Measurements from ENCODE around the gene GPR179.

GPR179 gene

DNA sequence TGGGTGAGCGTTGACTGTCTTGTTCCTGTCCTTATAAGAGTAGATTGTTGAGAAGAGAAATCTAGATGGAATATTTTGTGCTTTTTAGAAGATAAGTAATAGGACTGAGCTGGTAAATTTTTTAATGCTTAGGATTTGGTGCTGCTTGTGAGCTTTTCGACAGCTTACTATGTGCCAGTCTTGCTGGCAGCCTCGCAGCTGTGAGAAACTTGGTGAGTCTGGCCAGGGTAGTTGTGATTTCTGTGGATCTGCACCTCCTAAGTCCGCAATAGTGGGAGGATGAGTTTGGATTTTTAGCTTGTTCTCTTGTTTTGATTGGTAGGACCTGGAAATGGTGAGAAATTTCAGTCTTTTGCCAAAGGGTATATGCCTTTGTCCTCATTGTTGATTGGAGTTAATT lies 11.5 kb upstream of the GPR179 start:
- H3K36me3 ChIP-seq (ENCODE audit: control insufficient read depth, insufficient read depth, low read length): no peaks in the 10 kb centered on the region
- no peak overlapping the region for H3K27ac ChIP-seq (ENCODE audit: low read depth, low read length)
- no peak overlapping the region for H3K9ac ChIP-seq (ENCODE audit: low read depth, low read length)
- no peak overlapping the region for H3K4me3 ChIP-seq (ENCODE audit: low read depth, low read length)
- no peaks in the 10 kb centered on the region for H3K9me3 ChIP-seq (ENCODE audit: control insufficient read depth, insufficient read depth, low read length)
- no peaks in the 10 kb centered on the region; the same call in 1 of the 2 replicates for H3K27me3 ChIP-seq (ENCODE audit: control insufficient read depth, insufficient read depth, low read length)
- peaks cover 26% of the 10 kb centered on the region for H3K4me1 ChIP-seq (ENCODE audit: control insufficient read depth, insufficient read depth, low read length)

- no peaks in the 10 kb centered on the region for H3K9me3 ChIP-seq (ENCODE audit: control insufficient read depth, insufficient read depth, low read length)
- no peak overlapping the region for H3K27ac ChIP-seq (ENCODE audit: low read depth, low read length)
- H3K9ac ChIP-seq (ENCODE audit: low read depth, low read length): no peak overlapping the region
- peaks cover 31% of the 10 kb centered on the region for H3K4me1 ChIP-seq (ENCODE audit: control insufficient read depth, insufficient read depth, low read length)
- no peaks in the 10 kb centered on the region for H3K36me3 ChIP-seq (ENCODE audit: control insufficient read depth, insufficient read depth, low read length)
- H3K4me3 ChIP-seq (ENCODE audit: low read depth, low read length): no peak overlapping the region
- H3K27me3 ChIP-seq (ENCODE audit: control insufficient read depth, insufficient read depth, low read length): no peaks in the 10 kb centered on the region; the same call in 1 of the 2 replicates
These were observed 10.7 kb upstream of the GPR179 start for GRCh38 chr17:38354466-38354865.

GRCh38 chr17:38353668-38354067 lies 9.9 kb upstream of the GPR179 start:
- H3K27me3 ChIP-seq (ENCODE audit: control insufficient read depth, insufficient read depth, low read length): no peaks in the 10 kb centered on the region; the same call in 1 of the 2 replicates
- peaks cover 31% of the 10 kb centered on the region for H3K4me1 ChIP-seq (ENCODE audit: control insufficient read depth, insufficient read depth, low read length)
- no peak overlapping the region; the same call in 1 of the 2 replicates for H3K4me3 ChIP-seq (ENCODE audit: low read depth, low read length)
- H3K27ac ChIP-seq (ENCODE audit: low read depth, low read length): no peak overlapping the region
- no peak overlapping the region for H3K9ac ChIP-seq (ENCODE audit: low read depth, low read length)
- H3K9me3 ChIP-seq (ENCODE audit: control insufficient read depth, insufficient read depth, low read length): no peaks in the 10 kb centered on the region
- H3K36me3 ChIP-seq (ENCODE audit: control insufficient read depth, insufficient read depth, low read length): no peaks in the 10 kb centered on the region

- Histone ChIP-seq H3K4me1 (ENCODE audit: control insufficient read depth, insufficient read depth, low read length) (peaks cover 25% of the 10 kb centered on the region), H3K9ac (ENCODE audit: low read depth, low read length) (no peak overlapping the region), H3K36me3 (ENCODE audit: control insufficient read depth, insufficient read depth, low read length) (no peaks in the 10 kb centered on the region), H3K27ac (ENCODE audit: low read depth, low read length) (no peak overlapping the region), H3K9me3 (ENCODE audit: control insufficient read depth, insufficient read depth, low read length) (no peaks in the 10 kb centered on the region), H3K27me3 (ENCODE audit: control insufficient read depth, insufficient read depth, low read length) (no peaks in the 10 kb centered on the region; the same call in 1 of the 2 replicates), H3K4me3 (ENCODE audit: low read depth, low read length) (peak overlapping the region; percentile 69)
These were observed 9.4 kb upstream of the GPR179 start for GRCh38 chr17:38353086-38353604.

GRCh38 chr17:38352245-38353085 lies 8.7 kb upstream of the GPR179 start:
- H3K9ac ChIP-seq (ENCODE audit: low read depth, low read length): no peak overlapping the region
- H3K9me3 ChIP-seq (ENCODE audit: control insufficient read depth, insufficient read depth, low read length): no peaks in the 10 kb centered on the region
- H3K4me1 ChIP-seq (ENCODE audit: control insufficient read depth, insufficient read depth, low read length): peaks cover 25% of the 10 kb centered on the region
- no peaks in the 10 kb centered on the region; the same call in 1 of the 2 replicates for H3K27me3 ChIP-seq (ENCODE audit: control insufficient read depth, insufficient read depth, low read length)
- no peaks in the 10 kb centered on the region for H3K36me3 ChIP-seq (ENCODE audit: control insufficient read depth, insufficient read depth, low read length)
- peak overlapping the region; percentile 43 for H3K27ac ChIP-seq (ENCODE audit: low read depth, low read length)
- peak overlapping the region; percentile 69 for H3K4me3 ChIP-seq (ENCODE audit: low read depth, low read length)

DNA sequence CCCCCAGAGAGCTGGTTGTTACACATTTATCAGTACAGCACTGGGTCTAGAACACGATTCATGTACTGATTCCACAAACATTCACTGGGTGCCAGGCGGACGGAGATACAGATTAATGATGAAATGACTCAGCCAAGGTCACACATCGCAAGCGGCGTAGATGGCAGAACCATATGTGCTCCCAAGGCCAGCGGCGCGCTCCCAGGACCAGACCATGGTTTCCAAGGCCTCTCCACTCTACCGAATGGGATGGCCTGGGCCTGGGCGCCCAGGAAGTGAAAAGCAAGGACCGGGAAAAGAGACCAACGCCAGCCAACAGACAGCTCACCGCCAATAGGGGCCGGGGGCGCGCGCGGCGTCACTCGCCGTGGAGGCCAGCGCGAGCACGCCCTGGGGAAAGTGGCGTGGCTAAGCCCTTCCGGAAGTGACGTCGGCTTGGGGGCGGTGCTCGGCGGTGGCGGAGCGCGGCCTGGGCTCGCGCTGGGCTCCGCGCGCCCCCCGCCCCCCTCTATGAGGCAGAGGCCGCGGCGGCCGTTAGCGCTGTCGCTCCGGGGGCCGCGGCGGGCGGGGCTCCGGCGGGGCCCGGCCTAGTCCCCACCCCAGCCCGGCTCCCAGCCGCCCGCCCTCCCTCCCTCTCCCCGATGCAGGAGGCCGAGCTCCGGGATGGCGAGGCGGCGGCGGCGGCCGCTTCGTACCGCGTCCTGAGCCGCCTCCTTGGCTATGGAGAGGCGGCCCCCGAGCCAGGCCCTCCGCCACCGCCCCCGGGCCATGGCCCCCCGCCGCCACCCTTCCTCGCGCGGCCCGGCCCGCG lies 7.9 kb upstream of the GPR179 start, which contains the start of gene SOCS7:
TSS of gene SOCS7 (plus strand) at position 433 of the 811 bp plus-strand sequence. CDS start at position 642, 209 bp downstream.
- Histone ChIP-seq H3K27me3 (ENCODE audit: control insufficient read depth, insufficient read depth, low read length) (no peaks in the 10 kb centered on the region; the same call in 1 of the 2 replicates), H3K36me3 (ENCODE audit: control insufficient read depth, insufficient read depth, low read length) (no peaks in the 10 kb centered on the region), H3K4me1 (ENCODE audit: control insufficient read depth, insufficient read depth, low read length) (peaks cover 25% of the 10 kb centered on the region), H3K4me3 (ENCODE audit: low read depth, low read length) (peak within 1 kb of the TSS; percentile 69), H3K9me3 (ENCODE audit: control insufficient read depth, insufficient read depth, low read length) (no peaks in the 10 kb centered on the region), H3K9ac (ENCODE audit: low read depth, low read length) (peak within 1 kb of the TSS; percentile 31), H3K27ac (ENCODE audit: low read depth, low read length) (peak within 1 kb of the TSS; percentile 44)

- Histone ChIP-seq H3K4me1 (ENCODE audit: control insufficient read depth, insufficient read depth, low read length) (peaks cover 21% of the 10 kb centered on the region), H3K9ac (ENCODE audit: low read depth, low read length) (no peak overlapping the region)
These were observed 6.3 kb upstream of the GPR179 start for GRCh38 chr17:38350035-38350434.

GRCh38 chr17:38349097-38349730 lies 5.5 kb upstream of the GPR179 start:
- Histone ChIP-seq H3K9me3 (ENCODE audit: control insufficient read depth, insufficient read depth, low read length) (no peaks in the 10 kb centered on the region), H3K9ac (ENCODE audit: low read depth, low read length) (no peak overlapping the region), H3K4me1 (ENCODE audit: control insufficient read depth, insufficient read depth, low read length) (peaks cover 20% of the 10 kb centered on the region), H3K27ac (ENCODE audit: low read depth, low read length) (no peak overlapping the region), H3K4me3 (ENCODE audit: low read depth, low read length) (no peak overlapping the region), H3K27me3 (ENCODE audit: control insufficient read depth, insufficient read depth, low read length) (no peaks in the 10 kb centered on the region; the same call in 1 of the 2 replicates), H3K36me3 (ENCODE audit: control insufficient read depth, insufficient read depth, low read length) (no peaks in the 10 kb centered on the region)

More at GRCh38 chr17:38350035-38350434, 6.3 kb upstream of the GPR179 start:
- Histone ChIP-seq H3K27me3 (ENCODE audit: control insufficient read depth, insufficient read depth, low read length) (no peaks in the 10 kb centered on the region; the same call in 1 of the 2 replicates), H3K27ac (ENCODE audit: low read depth, low read length) (peak overlapping the region; percentile 31), H3K4me3 (ENCODE audit: low read depth, low read length) (no peak overlapping the region), H3K9me3 (ENCODE audit: control insufficient read depth, insufficient read depth, low read length) (no peaks in the 10 kb centered on the region), H3K36me3 (ENCODE audit: control insufficient read depth, insufficient read depth, low read length) (no peaks in the 10 kb centered on the region)

GRCh38 chr17:38345743-38346142 lies 2.0 kb upstream of the GPR179 start:
- no peaks in the 10 kb centered on the region for H3K27me3 ChIP-seq (ENCODE audit: control insufficient read depth, insufficient read depth, low read length)
- H3K9ac ChIP-seq (ENCODE audit: low read depth, low read length): no peak overlapping the region
- no peak overlapping the region for H3K4me3 ChIP-seq (ENCODE audit: low read depth, low read length)
- H3K27ac ChIP-seq (ENCODE audit: low read depth, low read length): no peak overlapping the region
- no peaks in the 10 kb centered on the region for H3K36me3 ChIP-seq (ENCODE audit: control insufficient read depth, insufficient read depth, low read length)
- no peaks in the 10 kb centered on the region for H3K9me3 ChIP-seq (ENCODE audit: control insufficient read depth, insufficient read depth, low read length)
- H3K4me1 ChIP-seq (ENCODE audit: control insufficient read depth, insufficient read depth, low read length): peaks cover 15% of the 10 kb centered on the region

DNA sequence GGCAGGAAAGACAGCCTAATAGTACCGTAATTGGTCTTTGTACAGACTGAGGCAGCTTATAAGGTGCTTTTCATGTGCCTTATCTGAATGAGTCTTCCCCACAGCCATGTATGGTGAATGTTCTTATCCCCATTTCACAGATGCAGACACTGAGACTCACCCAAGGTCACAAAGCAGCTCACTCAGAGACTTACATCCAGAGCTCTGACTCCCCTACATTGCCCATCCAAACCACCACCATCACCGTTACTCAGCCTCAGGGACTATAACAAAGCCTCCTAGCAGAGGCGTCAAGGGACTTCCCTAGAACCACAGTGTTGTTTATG lies 627 bp upstream of the GPR179 start:
- no peak overlapping the region for H3K9ac ChIP-seq (ENCODE audit: low read depth, low read length)
- no peak overlapping the region for H3K27ac ChIP-seq (ENCODE audit: low read depth, low read length)
- no peaks in the 10 kb centered on the region for H3K9me3 ChIP-seq (ENCODE audit: control insufficient read depth, insufficient read depth, low read length)
- H3K27me3 ChIP-seq (ENCODE audit: control insufficient read depth, insufficient read depth, low read length): no peaks in the 10 kb centered on the region
- H3K36me3 ChIP-seq (ENCODE audit: control insufficient read depth, insufficient read depth, low read length): no peaks in the 10 kb centered on the region
- peaks cover 8% of the 10 kb centered on the region for H3K4me1 ChIP-seq (ENCODE audit: control insufficient read depth, insufficient read depth, low read length)
- no peak overlapping the region for H3K4me3 ChIP-seq (ENCODE audit: low read depth, low read length)

Data from HUES48 (cell line).